ENCODE data around the gene PDE11A. TPM values are rescaled to one million over a fixed set of nuclear protein-coding genes. Genes with fewer than 3 reads are reported as not detected.

Gene PDE11A
- total and polyA plus RNA-seq, 4 donors: 0.03 to 1.2 (median 0.58) TPM

GRCh38 chr2:177782613-177783012 lies 290.0 kb downstream of the PDE11A start:
- no peak for DNase-seq
- intact Hi-C loops (cut with DNase I): no loop called here
- H3K4me3 ChIP-seq (ENCODE audit: low read length in 2 of 2): no peak overlapping the region
- H3K9me3 ChIP-seq (ENCODE audit: control insufficient read depth, low read length): no peaks in the 10 kb centered on the region
- no peak overlapping the region for H3K27ac ChIP-seq (ENCODE audit: low read depth in 1 of 2, low read length in 2 of 2)
- no peaks in the 10 kb centered on the region for H3K36me3 ChIP-seq (ENCODE audit: control insufficient read depth in 1 of 2, insufficient read depth in 2 of 2, low read length in 1 of 2)
- H3K27me3 ChIP-seq (ENCODE audit: control insufficient read depth in 1 of 2, insufficient read depth in 2 of 2, low read length in 1 of 2): peaks cover 0 to 2% of the 10 kb centered on the region in 2 donors
- ATAC-seq (ENCODE audit: low FRiP score): no peak
- no peaks in the 10 kb centered on the region for H3K4me1 ChIP-seq (ENCODE audit: control insufficient read depth in 1 of 2, insufficient read depth in 2 of 2, low read length in 2 of 2)

- Histone ChIP-seq H3K4me1 (ENCODE audit: control insufficient read depth in 1 of 2, insufficient read depth in 2 of 2, low read length in 2 of 2) (no peaks in the 10 kb centered on the region), H3K27me3 (ENCODE audit: control insufficient read depth in 1 of 2, insufficient read depth in 2 of 2, low read length in 1 of 2) (peaks cover 0 to 2% of the 10 kb centered on the region in 2 donors), H3K9me3 (ENCODE audit: control insufficient read depth, low read length) (peaks cover 1% of the 10 kb centered on the region), H3K36me3 (ENCODE audit: control insufficient read depth in 1 of 2, insufficient read depth in 2 of 2, low read length in 1 of 2) (no peaks in the 10 kb centered on the region), H3K27ac (ENCODE audit: low read depth in 1 of 2, low read length in 2 of 2) (no peak overlapping the region), H3K4me3 (ENCODE audit: low read length in 2 of 2) (no peak overlapping the region)
- WGBS, 2 donors: 82 to 84% methylated on average over 5 of the region's 5 CpGs
- no peak for ATAC-seq (ENCODE audit: low FRiP score)
- intact Hi-C loops (cut with DNase I): no loop called here
- DNase-seq: no peak
Measured at GRCh38 chr2:177778472-177778871, 294.1 kb downstream of the PDE11A start.

- DNase-seq (no peak), ATAC-seq (ENCODE audit: low FRiP score) (no peak)
- H3K9me3 ChIP-seq (ENCODE audit: control insufficient read depth, low read length): peaks cover 1% of the 10 kb centered on the region
- no peaks in the 10 kb centered on the region for H3K4me1 ChIP-seq (ENCODE audit: control insufficient read depth in 1 of 2, insufficient read depth in 2 of 2, low read length in 2 of 2)
- H3K36me3 ChIP-seq (ENCODE audit: control insufficient read depth in 1 of 2, insufficient read depth in 2 of 2, low read length in 1 of 2): no peaks in the 10 kb centered on the region
- H3K27me3 ChIP-seq (ENCODE audit: control insufficient read depth in 1 of 2, insufficient read depth in 2 of 2, low read length in 1 of 2): no peaks in the 10 kb centered on the region
- H3K4me3 ChIP-seq (ENCODE audit: low read length in 2 of 2): no peak overlapping the region
- intact Hi-C loops (cut with DNase I): no loop called here
- no peak overlapping the region for H3K27ac ChIP-seq (ENCODE audit: low read depth in 1 of 2, low read length in 2 of 2)
Measured at GRCh38 chr2:177772529-177772928, 300.0 kb downstream of the PDE11A start.

- Histone ChIP-seq H3K27ac (ENCODE audit: low read depth in 1 of 2, low read length in 2 of 2) (no peak overlapping the region), H3K9me3 (ENCODE audit: control insufficient read depth, low read length) (peaks cover 1% of the 10 kb centered on the region), H3K4me3 (ENCODE audit: low read length in 2 of 2) (no peak overlapping the region), H3K36me3 (ENCODE audit: control insufficient read depth in 1 of 2, insufficient read depth in 2 of 2, low read length in 1 of 2) (no peaks in the 10 kb centered on the region), H3K27me3 (ENCODE audit: control insufficient read depth in 1 of 2, insufficient read depth in 2 of 2, low read length in 1 of 2) (no peaks in the 10 kb centered on the region), H3K4me1 (ENCODE audit: control insufficient read depth in 1 of 2, insufficient read depth in 2 of 2, low read length in 2 of 2) (no peaks in the 10 kb centered on the region)
- intact Hi-C loops (cut with DNase I): no loop called here
- ATAC-seq (ENCODE audit: low FRiP score) (no peak), DNase-seq (no peak)
- WGBS, 2 donors: 86 to 94% methylated on average over 3 of the region's 3 CpGs
Measured at GRCh38 chr2:177771191-177771590, 301.4 kb downstream of the PDE11A start.

- Histone ChIP-seq H3K36me3 (ENCODE audit: control insufficient read depth in 1 of 2, insufficient read depth in 2 of 2, low read length in 1 of 2) (no peaks in the 10 kb centered on the region), H3K4me3 (ENCODE audit: low read length in 2 of 2) (no peak overlapping the region), H3K27ac (ENCODE audit: low read depth in 1 of 2, low read length in 2 of 2) (no peak overlapping the region), H3K4me1 (ENCODE audit: control insufficient read depth in 1 of 2, insufficient read depth in 2 of 2, low read length in 2 of 2) (no peaks in the 10 kb centered on the region), H3K9me3 (ENCODE audit: control insufficient read depth, low read length) (no peaks in the 10 kb centered on the region), H3K27me3 (ENCODE audit: control insufficient read depth in 1 of 2, insufficient read depth in 2 of 2, low read length in 1 of 2) (no peaks in the 10 kb centered on the region)
- WGBS, 2 donors: 97 to 100% methylated on average over 2 of the region's 2 CpGs
- ATAC-seq (ENCODE audit: low FRiP score) (no peak), DNase-seq (no peak)
- intact Hi-C loops (cut with DNase I): loop anchor here (5.0 to 10.0 kb wide), 2 partner anchors 425 to 433 kb away; no protein-coding TSS in a partner anchor
Measured at GRCh38 chr2:177767768-177768167, 304.8 kb downstream of the PDE11A start.

DNA sequence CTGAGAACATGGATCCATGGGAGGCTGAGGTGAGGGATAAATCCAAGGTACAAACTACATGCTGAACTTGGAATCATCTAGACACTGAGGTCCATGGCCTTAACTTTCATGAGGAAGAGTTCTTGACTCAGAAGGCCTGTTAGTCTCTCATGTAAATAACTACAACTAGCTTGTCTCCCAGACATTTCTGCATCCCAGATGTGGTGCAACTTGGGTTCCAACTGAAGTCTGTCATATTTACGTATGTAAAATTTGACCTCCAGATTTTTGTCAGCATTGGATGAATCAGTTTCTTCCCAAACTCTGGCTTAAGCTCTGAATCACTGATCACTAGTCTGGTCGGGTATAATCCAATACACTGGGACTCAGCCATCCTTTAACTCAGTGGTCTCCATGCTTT lies 306.9 kb downstream of the PDE11A start:
- Histone ChIP-seq H3K27me3 (ENCODE audit: control insufficient read depth in 1 of 2, insufficient read depth in 2 of 2, low read length in 1 of 2) (no peaks in the 10 kb centered on the region), H3K27ac (ENCODE audit: low read depth in 1 of 2, low read length in 2 of 2) (no peak overlapping the region), H3K9me3 (ENCODE audit: control insufficient read depth, low read length) (no peaks in the 10 kb centered on the region), H3K4me1 (ENCODE audit: control insufficient read depth in 1 of 2, insufficient read depth in 2 of 2, low read length in 2 of 2) (no peaks in the 10 kb centered on the region), H3K36me3 (ENCODE audit: control insufficient read depth in 1 of 2, insufficient read depth in 2 of 2, low read length in 1 of 2) (no peaks in the 10 kb centered on the region), H3K4me3 (ENCODE audit: low read length in 2 of 2) (no peak overlapping the region)
- intact Hi-C loops (cut with DNase I): loop anchor here (5.0 to 10.0 kb wide), 2 partner anchors 423 to 431 kb away; no protein-coding TSS in a partner anchor
- DNase-seq: no peak
- 94 to 95% methylated on average over 2 of the region's 2 CpGs for WGBS, 2 donors
- no peak for ATAC-seq (ENCODE audit: low FRiP score)

GRCh38 chr2:177763531-177764265 lies 308.9 kb downstream of the PDE11A start:
- no peaks in the 10 kb centered on the region for H3K36me3 ChIP-seq (ENCODE audit: control insufficient read depth in 1 of 2, insufficient read depth in 2 of 2, low read length in 1 of 2)
- H3K4me1 ChIP-seq (ENCODE audit: control insufficient read depth in 1 of 2, insufficient read depth in 2 of 2, low read length in 2 of 2): no peaks in the 10 kb centered on the region
- 21 to 33% methylated on average over 14 of the region's 14 CpGs for WGBS, 2 donors
- no peaks in the 10 kb centered on the region for H3K9me3 ChIP-seq (ENCODE audit: control insufficient read depth, low read length)
- DNase-seq (peak; percentile 78 to 85), ATAC-seq (ENCODE audit: low FRiP score) (peak; percentile 81)
- H3K27ac ChIP-seq (ENCODE audit: low read depth in 1 of 2, low read length in 2 of 2): no peak overlapping the region
- H3K4me3 ChIP-seq (ENCODE audit: low read length in 2 of 2): no peak overlapping the region
- no peaks in the 10 kb centered on the region for H3K27me3 ChIP-seq (ENCODE audit: control insufficient read depth in 1 of 2, insufficient read depth in 2 of 2, low read length in 1 of 2)
- intact Hi-C loops (cut with DNase I): loop anchor here in 1 of 2 donors (10.0 kb wide), 1 partner anchor 429 kb away; no protein-coding TSS in a partner anchor

DNA sequence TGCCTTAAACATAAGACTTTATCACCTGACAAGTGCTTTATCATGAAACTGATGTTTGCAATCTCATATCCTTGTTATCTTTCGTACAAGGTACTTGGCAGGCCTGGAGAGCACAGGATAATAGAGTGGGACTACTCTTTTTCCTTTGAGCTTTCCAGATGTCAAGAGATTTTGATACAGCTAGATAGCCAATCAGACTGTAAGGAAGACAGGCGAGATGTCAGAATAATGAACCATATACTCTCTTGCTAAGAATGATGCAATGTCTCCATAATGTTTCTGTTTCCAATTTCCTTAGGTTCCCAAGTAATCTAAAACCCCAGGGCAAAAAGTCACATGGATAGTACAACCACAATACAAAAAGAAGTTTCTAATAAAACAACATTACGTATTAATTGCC lies 313.1 kb downstream of the PDE11A start:
- WGBS, 2 donors: 70% methylated on average over 3 of the region's 3 CpGs
- Histone ChIP-seq H3K36me3 (ENCODE audit: control insufficient read depth in 1 of 2, insufficient read depth in 2 of 2, low read length in 1 of 2) (no peaks in the 10 kb centered on the region), H3K4me3 (ENCODE audit: low read length in 2 of 2) (no peak overlapping the region), H3K27ac (ENCODE audit: low read depth in 1 of 2, low read length in 2 of 2) (no peak overlapping the region), H3K4me1 (ENCODE audit: control insufficient read depth in 1 of 2, insufficient read depth in 2 of 2, low read length in 2 of 2) (no peaks in the 10 kb centered on the region), H3K27me3 (ENCODE audit: control insufficient read depth in 1 of 2, insufficient read depth in 2 of 2, low read length in 1 of 2) (peaks cover 0 to 2% of the 10 kb centered on the region in 2 donors), H3K9me3 (ENCODE audit: control insufficient read depth, low read length) (no peaks in the 10 kb centered on the region)
- DNase-seq (no peak), ATAC-seq (ENCODE audit: low FRiP score) (no peak)
- intact Hi-C loops (cut with DNase I): no loop called here
